HEK293T (cell line): ENCODE data around the gene MED26.

Experiments used
- CTCF ChIA-PET: fragments of 350-600 bp; formaldehyde crosslinking; extraction: SDS; loops from one replicate; lab custom pipeline; 2021; ENCODE audit warnings: antibody characterized with exemption, inconsistent platforms; lab: Yijun Ruan, JAX
- POLR2A ChIA-PET: fragments of 350-600 bp; formaldehyde crosslinking; extraction: SDS; loops from one replicate; lab custom pipeline; 2020; ENCODE audit warnings: antibody characterized with exemption, inconsistent platforms; lab: Yijun Ruan, JAX
- DNase-seq: peaks from one replicate; pipeline ENCODE4 v3.0.0; 2012; ENCODE audit warnings: mixed read lengths; ENCODE audit errors: extremely low spot score
- ARNT ChIP-seq: fragments of 450-650 bp; IDR thresholded peaks from 2 replicates; pipeline ENCODE4 v1.6.1; 2017; ENCODE audit warnings: mild to moderate bottlenecking
- BHLHE40 ChIP-seq: fragments of 450-650 bp; IDR thresholded peaks from 2 replicates; pipeline ENCODE4 v1.6.1; 2016; ENCODE audit warnings: mild to moderate bottlenecking, moderate library complexity, borderline replicate concordance
- CTBP1 ChIP-seq: fragments of 450-650 bp; IDR thresholded peaks from 2 replicates; pipeline ENCODE4 v1.6.1; 2016; ENCODE audit warnings: borderline replicate concordance
- ELF4 ChIP-seq: fragments of 450-650 bp; IDR thresholded peaks from 2 replicates; pipeline ENCODE4 v1.6.1; 2017; ENCODE audit warnings: antibody characterized with exemption
- FOXA1 ChIP-seq: fragments of 450-650 bp; IDR thresholded peaks from 2 replicates; pipeline ENCODE4 v1.6.1; 2016; ENCODE audit warnings: mild to moderate bottlenecking
- FOXK2 ChIP-seq: fragments of 450-650 bp; IDR thresholded peaks from 2 replicates; pipeline ENCODE4 v1.6.1; 2016; ENCODE audit warnings: mild to moderate bottlenecking
- FOXM1 ChIP-seq: fragments of 450-650 bp; IDR thresholded peaks from 2 replicates; pipeline ENCODE4 v1.6.1; 2017; ENCODE audit warnings: mild to moderate bottlenecking, borderline replicate concordance
- HDGF ChIP-seq: fragments of 450-650 bp; IDR thresholded peaks from 2 replicates; pipeline ENCODE4 v1.6.1; 2017; ENCODE audit warnings: antibody characterized with exemption, borderline replicate concordance
- L3MBTL2 ChIP-seq: fragments of 450-650 bp; conservative IDR thresholded peaks from 2 replicates; pipeline ENCODE4 v1.6.1; 2016; ENCODE audit warnings: mild to moderate bottlenecking
- LEF1 ChIP-seq: fragments of 450-650 bp; IDR thresholded peaks from 2 replicates; pipeline ENCODE4 v1.6.1; 2017; ENCODE audit warnings: mild to moderate bottlenecking, borderline replicate concordance
- NFRKB ChIP-seq: fragments of 450-650 bp; IDR thresholded peaks from 2 replicates; pipeline ENCODE4 v1.6.1; 2016; ENCODE audit warnings: mild to moderate bottlenecking, moderate library complexity
- PKNOX1 ChIP-seq: fragments of 450-650 bp; IDR thresholded peaks from 2 replicates; pipeline ENCODE4 v1.6.1; 2016
- SP1 ChIP-seq: fragments of 450-650 bp; IDR thresholded peaks from 2 replicates; pipeline ENCODE4 v1.6.1; 2017
- SUZ12 ChIP-seq: fragments of 450-650 bp; IDR thresholded peaks from 2 replicates; pipeline ENCODE4 v1.6.1; 2016; ENCODE audit warnings: mild to moderate bottlenecking
- TARDBP ChIP-seq: fragments of 450-650 bp; IDR thresholded peaks from 2 replicates; pipeline ENCODE4 v1.6.1; 2016
- ZNF384 ChIP-seq: fragments of 450-650 bp; IDR thresholded peaks from 2 replicates; pipeline ENCODE4 v1.6.1; 2016

Gene MED26

GRCh38 chr19:16591803-16592556 lies 36.0 kb downstream of the MED26 start:
- POLR2A ChIA-PET: interaction anchor here (1.2 kb wide), 1 partner anchor 36 kb away, joined by 3 read pairs; the partner anchor contains the start of gene MED26
- TF ChIP-seq LEF1 (no peak), FOXK2 (no peak), L3MBTL2 (no peak), SP1 (no peak), PKNOX1 (no peak), HDGF (no peak), ZNF384 (no peak), ELF4 (no peak), NFRKB (no peak), BHLHE40 (no peak), FOXA1 (no peak), TARDBP (no peak), FOXM1 (no peak), ARNT (no peak)
- DNase-seq: no peak
- CTCF ChIA-PET: no interaction called here

GRCh38 chr19:16590876-16591802 lies 36.9 kb downstream of the MED26 start:
- ChIA-PET POLR2A (interaction anchor here (1.2 kb wide), 1 partner anchor 37 kb away, joined by 3 read pairs; the partner anchor contains the start of gene MED26), CTCF (no interaction called here)
- no peak for DNase-seq
- TF ChIP-seq ZNF384 (no peak), L3MBTL2 (no peak), LEF1 (no peak), ELF4 (no peak), FOXA1 (no peak), SUZ12 (no peak), PKNOX1 (no peak), TARDBP (no peak), BHLHE40 (no peak)

GRCh38 chr19:16589917-16590316 lies 38.1 kb downstream of the MED26 start:
- CTCF ChIA-PET: no interaction called here
- DNase-seq: no peak
- TF ChIP-seq FOXK2 (no peak), FOXM1 (no peak), TARDBP (no peak), NFRKB (no peak), CTBP1 (no peak), PKNOX1 (no peak), FOXA1 (no peak), SUZ12 (no peak), ZNF384 (no peak), LEF1 (no peak), ELF4 (no peak), SP1 (no peak), L3MBTL2 (no peak), HDGF (no peak), ARNT (no peak)
- POLR2A ChIA-PET: interaction anchor here (0.5 to 0.9 kb wide), 3 partner anchors 17 to 71 kb away, joined by 3 read pairs; partner anchors contain the start of genes MED26, SLC35E1 and TMEM38A

GRCh38 chr19:16588824-16589577 lies 39.0 kb downstream of the MED26 start:
- ChIA-PET CTCF (no interaction called here), POLR2A (no interaction called here)
- TF ChIP-seq HDGF: no peak
- no peak for TF ChIP-seq L3MBTL2
- TF ChIP-seq CTBP1: no peak
- TF ChIP-seq NFRKB: no peak
- no peak for TF ChIP-seq FOXA1
- TF ChIP-seq SP1: no peak
- no peak for TF ChIP-seq BHLHE40
- DNase-seq: no peak
